ENCODE measurements around the gene AQR. TPM values are rescaled to one million over a fixed set of nuclear protein-coding genes. Genes with fewer than 3 reads are reported as not detected.

The AQR gene
- total and polyA plus RNA-seq, 2 of the 13 experiments (the other 11 are each of a cell fraction or from before 2014, with no cell fraction given): 18.7 to 31.3 TPM

DNA sequence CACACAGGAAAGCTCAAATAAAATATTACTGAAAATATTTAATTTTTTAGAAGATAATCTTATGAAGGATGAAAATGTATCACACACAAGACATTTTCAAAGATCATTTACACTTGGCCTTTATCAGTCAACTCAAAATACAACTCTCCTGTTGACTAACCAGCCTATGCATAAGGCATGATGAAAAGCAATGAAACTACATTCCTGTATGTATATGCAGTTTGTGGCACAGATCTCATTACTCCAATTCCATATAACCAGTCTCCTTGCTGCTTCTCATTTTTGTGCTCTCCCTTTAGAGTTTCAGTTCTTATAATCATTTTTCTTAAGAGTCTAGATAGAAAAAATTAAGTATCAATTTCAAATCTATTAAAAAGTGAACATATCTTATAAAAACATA lies 25.8 kb downstream of the AQR start:
- in situ Hi-C loops (cut with HindIII; ENCODE audit: extremely low pct_ligation_motif_present, low pct_unique_long_range_greater_than_20kb): no loop called here
- Histone ChIP-seq H4K20me1 (ENCODE audit: insufficient read depth, low read length) (no peaks in the 10 kb centered on the region), H3K27ac (ENCODE audit: extremely low read length, insufficient read depth, low read length) (no peak overlapping the region), H3K4me2 (ENCODE audit: low read depth, low read length) (no peak overlapping the region), H3K4me1 (ENCODE audit: insufficient read depth, low read length) (no peaks in the 10 kb centered on the region), H3K27me3 (ENCODE audit: control insufficient read depth in 1 of 2, insufficient read depth in 2 of 2, low read length in 2 of 2) (no peaks in the 10 kb centered on the region), H3K9me3 (ENCODE audit: low read length) (no peaks in the 10 kb centered on the region), H3K9ac (ENCODE audit: insufficient read depth, low read depth, low read length) (no peak overlapping the region), H3K4me3 (replicated peaks in 1 of 3; ENCODE audit: insufficient read depth in 1 of 3, low read depth in 2 of 3, low read length in 3 of 3) (no peak overlapping the region), H3K79me2 (ENCODE audit: insufficient read depth, low read length) (no peaks in the 10 kb centered on the region), H3K36me3 (replicated peaks in 1 of 2; ENCODE audit: control insufficient read depth in 1 of 2, insufficient read depth in 2 of 2, low read length in 2 of 2) (peaks cover 2 to 42% of the 10 kb centered on the region in 2 experiments), H2AFZ (ENCODE audit: low read length) (no peak overlapping the region)
- no peak for DNase-seq (ENCODE audit: low spot score)
- no peak for ATAC-seq
- BruUV-seq (replicated peaks): no TSS peak
- TF ChIP-seq, protein P1, sequence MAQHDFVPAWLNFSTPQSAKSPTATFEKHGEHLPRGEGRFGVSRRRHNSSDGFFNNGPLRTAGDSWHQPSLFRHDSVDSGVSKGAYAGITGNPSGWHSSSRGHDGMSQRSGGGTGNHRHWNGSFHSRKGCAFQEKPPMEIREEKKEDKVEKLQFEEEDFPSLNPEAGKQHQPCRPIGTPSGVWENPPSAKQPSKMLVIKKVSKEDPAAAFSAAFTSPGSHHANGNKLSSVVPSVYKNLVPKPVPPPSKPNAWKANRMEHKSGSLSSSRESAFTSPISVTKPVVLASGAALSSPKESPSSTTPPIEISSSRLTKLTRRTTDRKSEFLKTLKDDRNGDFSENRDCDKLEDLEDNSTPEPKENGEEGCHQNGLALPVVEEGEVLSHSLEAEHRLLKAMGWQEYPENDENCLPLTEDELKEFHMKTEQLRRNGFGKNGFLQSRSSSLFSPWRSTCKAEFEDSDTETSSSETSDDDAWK (CRISPR knock-in tag; IDR thresholded peaks at IDR 0.05): no peak
- TF ChIP-seq BRCA1 (CRISPR knock-in tag; IDR thresholded peaks at IDR 0.05) (no peak), NFYB (CRISPR knock-in tag; IDR thresholded peaks at IDR 0.05) (no peak), ZFP37 (CRISPR knock-in tag; IDR thresholded peaks at IDR 0.05; ENCODE audit: borderline replicate concordance) (no peak), FOXK1 (CRISPR knock-in tag; IDR thresholded peaks at IDR 0.05; ENCODE audit: borderline replicate concordance, low read depth) (no peak), PTBP1 (IDR thresholded peaks at IDR 0.05; ENCODE audit: low read depth, low read length, poor library complexity, severe bottlenecking) (no peak), NFIB (CRISPR knock-in tag; IDR thresholded peaks at IDR 0.05; ENCODE audit: borderline replicate concordance) (no peak), ZNF891 (CRISPR knock-in tag; IDR thresholded peaks at IDR 0.05) (no peak)
- TF ChIP-seq, protein P2, sequence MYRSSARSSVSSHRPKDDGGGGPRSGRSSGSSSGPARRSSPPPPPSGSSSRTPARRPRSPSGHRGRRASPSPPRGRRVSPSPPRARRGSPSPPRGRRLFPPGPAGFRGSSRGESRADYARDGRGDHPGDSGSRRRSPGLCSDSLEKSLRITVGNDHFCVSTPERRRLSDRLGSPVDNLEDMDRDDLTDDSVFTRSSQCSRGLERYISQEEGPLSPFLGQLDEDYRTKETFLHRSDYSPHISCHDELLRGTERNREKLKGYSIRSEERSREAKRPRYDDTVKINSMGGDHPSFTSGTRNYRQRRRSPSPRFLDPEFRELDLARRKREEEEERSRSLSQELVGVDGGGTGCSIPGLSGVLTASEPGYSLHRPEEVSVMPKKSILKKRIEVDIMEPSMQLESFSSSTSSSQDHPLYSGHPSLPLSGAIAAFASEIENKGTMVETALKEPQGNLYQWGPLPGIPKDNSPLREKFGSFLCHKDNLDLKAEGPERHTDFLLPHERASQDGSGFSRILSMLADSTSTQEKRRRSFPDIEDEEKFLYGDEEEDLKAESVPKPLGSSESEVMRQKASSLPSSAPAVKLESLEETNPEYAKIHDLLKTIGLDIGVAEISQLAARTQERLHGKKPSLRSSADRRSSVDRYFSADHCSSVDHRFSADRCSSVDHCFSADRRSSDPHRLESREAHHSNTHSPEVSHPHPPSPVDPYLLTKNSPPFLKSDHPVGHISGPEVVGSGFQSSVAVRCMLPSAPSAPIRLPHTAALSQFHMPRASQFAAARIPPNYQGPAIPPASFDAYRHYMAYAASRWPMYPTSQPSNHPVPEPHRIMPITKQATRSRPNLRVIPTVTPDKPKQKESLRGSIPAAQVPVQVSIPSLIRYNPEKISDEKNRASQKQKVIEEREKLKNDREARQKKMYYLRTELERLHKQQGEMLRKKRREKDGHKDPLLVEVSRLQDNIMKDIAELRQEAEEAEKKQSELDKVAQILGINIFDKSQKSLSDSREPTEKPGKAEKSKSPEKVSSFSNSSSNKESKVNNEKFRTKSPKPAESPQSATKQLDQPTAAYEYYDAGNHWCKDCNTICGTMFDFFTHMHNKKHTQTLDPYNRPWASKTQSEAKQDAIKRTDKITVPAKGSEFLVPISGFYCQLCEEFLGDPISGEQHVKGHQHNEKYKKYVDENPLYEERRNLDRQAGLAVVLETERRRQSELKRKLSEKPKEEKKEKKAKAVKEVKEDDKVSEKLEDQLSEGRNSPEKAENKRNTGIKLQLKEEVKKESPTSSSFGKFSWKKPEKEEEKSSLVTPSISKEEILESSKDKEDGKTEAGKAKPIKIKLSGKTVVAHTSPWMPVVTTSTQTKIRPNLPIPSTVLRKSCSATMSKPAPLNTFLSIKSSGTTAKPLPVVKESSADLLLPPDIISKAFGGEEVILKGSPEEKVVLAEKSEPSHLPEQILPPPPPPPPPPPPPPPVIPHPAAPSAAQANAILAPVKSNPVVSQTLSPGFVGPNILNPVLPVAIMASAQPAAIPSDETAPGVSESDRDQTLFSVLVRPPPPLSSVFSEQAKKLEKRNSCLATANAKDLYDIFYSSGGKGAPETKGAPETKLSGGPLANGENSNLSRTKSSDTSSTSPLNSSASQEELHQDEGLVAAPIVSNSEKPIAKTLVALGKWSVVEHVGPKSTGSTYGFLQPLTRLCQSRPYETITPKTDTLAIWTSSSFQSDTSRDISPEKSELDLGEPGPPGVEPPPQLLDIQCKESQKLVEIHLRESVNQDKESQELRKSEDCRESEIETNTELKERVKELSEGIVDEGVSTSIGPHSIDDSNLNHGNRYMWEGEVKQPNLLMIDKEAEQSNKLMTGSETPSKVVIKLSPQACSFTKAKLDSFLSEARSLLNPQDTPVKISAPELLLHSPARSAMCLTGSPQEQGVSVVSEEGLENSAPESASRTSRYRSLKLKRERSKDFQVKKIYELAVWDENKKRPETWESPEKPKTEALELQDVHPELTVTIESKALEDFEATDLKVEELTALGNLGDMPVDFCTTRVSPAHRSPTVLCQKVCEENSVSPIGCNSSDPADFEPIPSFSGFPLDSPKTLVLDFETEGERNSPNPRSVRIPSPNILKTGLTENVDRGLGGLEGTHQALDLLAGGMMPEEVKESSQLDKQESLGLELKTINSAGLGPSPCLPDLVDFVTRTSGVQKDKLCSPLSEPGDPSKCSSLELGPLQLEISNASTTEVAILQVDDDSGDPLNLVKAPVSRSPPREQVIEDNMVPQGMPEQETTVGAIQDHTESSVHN (CRISPR knock-in tag; IDR thresholded peaks at IDR 0.05): no peak
- TF ChIP-seq, protein P3, sequence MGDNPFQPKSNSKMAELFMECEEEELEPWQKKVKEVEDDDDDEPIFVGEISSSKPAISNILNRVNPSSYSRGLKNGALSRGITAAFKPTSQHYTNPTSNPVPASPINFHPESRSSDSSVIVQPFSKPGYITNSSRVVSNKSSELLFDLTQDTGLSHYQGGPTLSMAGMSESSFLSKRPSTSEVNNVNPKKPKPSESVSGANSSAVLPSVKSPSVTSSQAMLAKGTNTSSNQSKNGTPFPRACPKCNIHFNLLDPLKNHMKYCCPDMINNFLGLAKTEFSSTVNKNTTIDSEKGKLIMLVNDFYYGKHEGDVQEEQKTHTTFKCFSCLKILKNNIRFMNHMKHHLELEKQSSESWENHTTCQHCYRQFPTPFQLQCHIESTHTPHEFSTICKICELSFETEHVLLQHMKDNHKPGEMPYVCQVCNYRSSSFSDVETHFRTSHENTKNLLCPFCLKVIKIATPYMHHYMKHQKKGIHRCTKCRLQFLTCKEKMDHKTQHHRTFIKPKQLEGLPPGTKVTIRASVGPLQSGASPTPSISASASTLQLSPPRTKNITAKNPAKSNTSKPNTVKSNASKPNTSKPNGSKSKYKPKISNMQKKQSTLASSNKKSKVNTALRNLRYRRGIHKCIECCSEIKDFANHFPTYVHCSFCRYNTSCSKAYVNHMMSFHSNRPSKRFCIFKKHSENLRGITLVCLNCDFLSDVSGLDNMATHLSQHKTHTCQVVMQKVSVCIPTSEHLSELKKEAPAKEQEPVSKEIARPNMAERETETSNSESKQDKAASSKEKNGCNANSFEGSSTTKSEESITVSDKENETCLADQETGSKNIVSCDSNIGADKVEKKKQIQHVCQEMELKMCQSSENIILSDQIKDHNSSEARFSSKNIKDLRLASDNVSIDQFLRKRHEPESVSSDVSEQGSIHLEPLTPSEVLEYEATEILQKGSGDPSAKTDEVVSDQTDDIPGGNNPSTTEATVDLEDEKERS (CRISPR knock-in tag; IDR thresholded peaks at IDR 0.05): no peak
- ChIA-PET POLR2A (no interaction called here), CTCF (ENCODE audit: low intra/inter-chr PET ratio, low total read pairs) (no interaction called here)
- intact Hi-C loops (cut with micrococcal nuclease; ENCODE audit: unreplicated experiment): no loop called here
- no peak for FAIRE-seq
